Stomach (tissue), 9 donors: ENCODE results near the gene PARL. TPM values are rescaled to one million over a fixed set of nuclear protein-coding genes. Genes with fewer than 3 reads are reported as not detected.
"Not testable (repeated sequence)": the region's sequence is repeated elsewhere in the genome, so short reads cannot be mapped to it uniquely, and the experiment has no call there.

Experiments used
- DNase-seq, 2 donors: peaks; one replicate each; pipeline versions ENCODE4 v3.0.0 to v3.0.0-alpha.2; 2013 to 2019
- H3K27ac ChIP-seq, 5 donors: fragments of 200-600 bp in 4 of 5; sonication (generic) in 4 of 5; one replicate each; pipeline ENCODE4 v1.5.1; 2013 to 2019; ENCODE audit warnings: mild to moderate bottlenecking in 1 of 5, moderate library complexity in 1 of 5
- H3K27me3 ChIP-seq, 3 donors: fragments of 200-600 bp; sonication (generic); one replicate each; pipeline ENCODE4 v1.5.1; 2017 to 2019; ENCODE audit warnings: mixed run types in 1 of 3
- H3K36me3 ChIP-seq, 4 donors: fragments of 200-600 bp; sonication (generic); 1 replicate in 3 of 4; 2 replicates in 1 of 4; pipeline ENCODE4 v1.5.1; 2016 to 2019
- H3K4me1 ChIP-seq, 4 donors: fragments of 200-600 bp; sonication (generic); one replicate each; pipeline ENCODE4 v1.5.1; 2016 to 2019
- H3K4me3 ChIP-seq, 4 donors: fragments of 200-600 bp; sonication (generic) in 3 of 4; one replicate each; pipeline ENCODE4 v1.5.1; 2016 to 2019; ENCODE audit warnings: mild to moderate bottlenecking in 1 of 4
- H3K9me3 ChIP-seq, 4 donors: fragments of 200-600 bp; sonication (generic); one replicate each; pipeline ENCODE4 v1.5.1; 2016 to 2019
- EP300 ChIP-seq: sonication (generic); formaldehyde crosslinking; IDR thresholded peaks from one replicate; pipeline ENCODE4 v1.6.1; 2017; ENCODE audit warnings: antibody characterized with exemption
- POLR2A ChIP-seq, 4 donors: fragments of 450-650 bp; IDR thresholded peaks; one replicate each; pipeline ENCODE4 v1.6.1; 2016; ENCODE audit warnings: antibody characterized with exemption in 4 of 4, control low read depth in 2 of 4, mild to moderate bottlenecking in 1 of 4, moderate library complexity in 1 of 4
- POLR2AphosphoS5 ChIP-seq, 3 donors: sonication (generic); formaldehyde crosslinking; IDR thresholded peaks; one replicate each; pipeline ENCODE4 v1.6.1; 2016; ENCODE audit warnings: antibody characterized with exemption in 3 of 3
- WGBS, 5 donors: extraction: QIAGEN DNeasy Blood & Tissue Kit in 3 of 5; methylation state at CpG; one replicate each; pipeline versions ENCODE4 v1.1.5 to v1.1.7; 2013 to 2018; 5-methylcytosine and 5-hydroxymethylcytosine counted together
- intact Hi-C: fragments of 100-400 bp; cut with DNase I; formaldehyde crosslinking; loops from one replicate; pipeline ENCODE4 v1.15.1; 2023; ENCODE audit warnings: low total_unique reads
- polyA plus RNA-seq, 3 donors: library from polyadenylated mRNA; stranded (reverse); fragments of 200-250 nt; gene quantifications; one replicate each; pipeline ENCODE4 v1.2.3, GENCODE V29; 2013
- total RNA-seq, 5 donors: library from RNA; depleted of rRNA; stranded (reverse); fragments of >200 nt; gene quantifications; one replicate each; pipeline versions ENCODE4 v1.1.0 to v1.2.3, GENCODE V29; 2014 to 2016
- TF ChIP-seq, protein P1 (sequence below), 7 experiments: fragments of 450-650 bp in 4 of 7; fragments of 200-600 bp in 3 of 7; sonication (generic) in 3 of 7; IDR thresholded peaks; one replicate each; pipeline ENCODE4 v1.5.1; 2016 to 2019; ENCODE audit warnings: antibody characterized with exemption in 7 of 7, control low read depth in 2 of 7, mild to moderate bottlenecking in 1 of 7
- donor health status: healthy with polysubstance abuse.
- donor health status: Bipolar disorder and iron deficiency.
- donor health status: healthy.

The PARL gene
- total and polyA plus RNA-seq, 8 donors, result 54.3 to 116 (median 85.0) TPM

DNA sequence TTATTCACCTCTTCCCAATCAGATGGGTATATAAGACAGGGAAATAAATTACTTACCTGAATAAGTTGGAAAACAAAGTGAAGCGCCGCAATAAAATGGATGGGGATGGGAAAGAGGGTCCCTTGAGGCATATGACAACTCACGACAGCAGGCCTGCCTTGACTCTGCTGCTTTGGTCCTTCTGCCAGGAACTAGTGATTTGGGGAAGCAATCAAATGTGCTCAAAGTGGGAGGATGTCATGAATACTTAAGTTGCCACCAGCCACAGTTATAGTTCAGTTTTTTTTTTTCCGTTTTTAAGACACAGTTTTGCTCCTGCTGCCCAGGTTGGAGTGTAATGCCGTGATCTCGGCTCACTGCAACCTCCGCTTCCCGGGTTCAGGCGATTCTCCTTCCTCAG, 4.6 kb downstream of the PARL start:
- no peak overlapping the region for H3K27ac ChIP-seq
- intact Hi-C loops, result no loop called here
- no peaks in the 10 kb centered on the region for H3K9me3 ChIP-seq
- H3K27me3 ChIP-seq, result no peaks in the 10 kb centered on the region
- WGBS, 5 donors, result 89 to 96% (median 92%) methylated on average over 9 of the region's 9 CpGs
- no peak for TF ChIP-seq POLR2A (IDR thresholded peaks at IDR 0.05)
- no peak for TF ChIP-seq EP300
- TF ChIP-seq, protein P1, sequence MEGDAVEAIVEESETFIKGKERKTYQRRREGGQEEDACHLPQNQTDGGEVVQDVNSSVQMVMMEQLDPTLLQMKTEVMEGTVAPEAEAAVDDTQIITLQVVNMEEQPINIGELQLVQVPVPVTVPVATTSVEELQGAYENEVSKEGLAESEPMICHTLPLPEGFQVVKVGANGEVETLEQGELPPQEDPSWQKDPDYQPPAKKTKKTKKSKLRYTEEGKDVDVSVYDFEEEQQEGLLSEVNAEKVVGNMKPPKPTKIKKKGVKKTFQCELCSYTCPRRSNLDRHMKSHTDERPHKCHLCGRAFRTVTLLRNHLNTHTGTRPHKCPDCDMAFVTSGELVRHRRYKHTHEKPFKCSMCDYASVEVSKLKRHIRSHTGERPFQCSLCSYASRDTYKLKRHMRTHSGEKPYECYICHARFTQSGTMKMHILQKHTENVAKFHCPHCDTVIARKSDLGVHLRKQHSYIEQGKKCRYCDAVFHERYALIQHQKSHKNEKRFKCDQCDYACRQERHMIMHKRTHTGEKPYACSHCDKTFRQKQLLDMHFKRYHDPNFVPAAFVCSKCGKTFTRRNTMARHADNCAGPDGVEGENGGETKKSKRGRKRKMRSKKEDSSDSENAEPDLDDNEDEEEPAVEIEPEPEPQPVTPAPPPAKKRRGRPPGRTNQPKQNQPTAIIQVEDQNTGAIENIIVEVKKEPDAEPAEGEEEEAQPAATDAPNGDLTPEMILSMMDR (IDR thresholded peaks at IDR 0.05), result no peak
- TF ChIP-seq POLR2AphosphoS5 (IDR thresholded peaks at IDR 0.05), result no peak
- DNase-seq, result no peak
- peaks cover 13 to 77% (median 31%) of the 10 kb centered on the region in 4 donors for H3K4me1 ChIP-seq
- peaks cover 0 to 16% (median 12%) of the 10 kb centered on the region in 4 donors for H3K36me3 ChIP-seq
- no peak overlapping the region for H3K4me3 ChIP-seq

DNA sequence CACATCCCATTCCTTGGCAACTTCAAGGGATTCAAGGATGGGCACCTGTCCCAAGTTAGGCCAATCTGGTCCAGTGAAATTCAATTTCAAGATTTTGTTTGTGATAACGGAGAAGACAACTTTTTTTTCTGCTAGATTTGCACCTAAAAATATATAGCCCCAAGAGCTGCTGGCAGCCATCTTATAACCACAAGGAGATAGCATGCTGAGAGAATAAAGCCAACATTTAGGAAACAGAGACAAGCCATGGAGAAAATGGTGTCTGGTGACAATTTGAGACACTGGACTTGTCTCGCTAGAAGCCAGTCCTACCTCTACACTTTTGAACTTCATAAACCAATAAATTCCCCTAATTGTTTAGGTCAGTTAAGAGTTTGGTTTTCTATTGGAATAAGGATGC, 5.4 kb downstream of the PARL start:
- WGBS, 5 donors, result 90 to 95% (median 94%) methylated on average over 2 of the region's 2 CpGs
- Histone ChIP-seq H3K9me3 (no peaks in the 10 kb centered on the region), H3K4me3 (no peak overlapping the region), H3K27me3 (no peaks in the 10 kb centered on the region), H3K4me1 (peaks cover 13 to 83% (median 35%) of the 10 kb centered on the region in 4 donors), H3K27ac (no peak overlapping the region), H3K36me3 (peaks cover 0 to 16% (median 12%) of the 10 kb centered on the region in 4 donors)
- no peak for DNase-seq
- intact Hi-C loops, result no loop called here
- TF ChIP-seq POLR2A (IDR thresholded peaks at IDR 0.05), result no peak
- TF ChIP-seq EP300, result no peak
- TF ChIP-seq, protein P1 (IDR thresholded peaks at IDR 0.05), result no peak
- no peak for TF ChIP-seq POLR2AphosphoS5 (IDR thresholded peaks at IDR 0.05)

DNA sequence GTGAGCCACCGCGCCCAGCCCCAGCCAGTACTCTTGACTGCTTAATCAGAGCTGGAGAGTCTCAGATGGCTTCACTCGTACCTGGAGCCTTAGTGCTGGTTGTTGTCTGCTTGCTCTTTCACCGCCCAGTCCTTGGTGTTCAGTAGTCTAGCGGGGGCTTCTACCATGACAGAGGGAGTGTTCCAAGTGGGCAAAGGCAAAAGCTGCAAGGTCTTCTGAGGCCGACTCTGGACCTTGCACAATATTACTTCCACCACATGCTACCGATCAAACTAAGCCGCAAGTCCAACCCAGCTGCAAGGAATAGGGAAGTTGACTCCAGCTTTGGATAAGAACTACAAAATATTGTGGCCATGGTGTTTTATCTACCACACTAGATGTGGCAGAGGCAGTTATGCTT, 6.6 kb downstream of the PARL start:
- H3K27ac ChIP-seq, result peak overlapping the region in 1 of 5 donors; percentile 48
- intact Hi-C loops, result no loop called here

DNA sequence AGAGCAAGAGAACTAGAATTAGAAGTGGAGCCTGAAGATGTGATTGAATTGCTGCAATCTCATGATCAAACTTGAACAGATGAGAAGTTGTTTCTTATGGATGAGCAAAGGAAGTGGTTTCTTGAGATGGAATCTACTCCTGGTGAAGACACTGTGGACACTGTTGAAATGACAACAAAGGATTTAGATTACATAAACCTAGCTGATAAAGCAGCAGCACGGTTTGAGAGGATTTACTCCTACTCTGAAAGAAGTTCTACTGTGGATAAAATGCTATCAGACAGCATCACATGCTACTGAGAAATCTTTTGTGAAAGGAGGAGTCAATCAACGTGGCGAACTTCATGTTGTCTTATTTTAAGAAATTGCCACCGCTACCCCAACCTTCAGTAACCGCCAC, 7.5 kb downstream of the PARL start:
- WGBS, 5 donors, result 73 to 79% (median 77%) methylated on average over 5 of the region's 5 CpGs
- H3K9me3 ChIP-seq, DNase-seq, H3K4me3 ChIP-seq, intact Hi-C loops, H3K27me3 ChIP-seq: not testable (repeated sequence)
- Histone ChIP-seq H3K4me1 (peaks cover 9 to 80% (median 35%) of the 10 kb centered on the region in 4 donors), H3K27ac (peak overlapping the region in 1 of 5 donors; percentile 8), H3K36me3 (peaks cover 0 to 16% (median 12%) of the 10 kb centered on the region in 4 donors)

More for the DNA sequence above, 6.6 kb downstream of the PARL start:
- DNase-seq, result no peak
- 75 to 97% (median 89%) methylated on average over 6 to 8 of the region's 8 CpGs for WGBS, 5 donors
- Histone ChIP-seq H3K27me3 (no peaks in the 10 kb centered on the region), H3K4me3 (no peak overlapping the region), H3K4me1 (peaks cover 13 to 84% (median 36%) of the 10 kb centered on the region in 4 donors), H3K9me3 (no peaks in the 10 kb centered on the region), H3K36me3 (peaks cover 0 to 16% (median 12%) of the 10 kb centered on the region in 4 donors)
- TF ChIP-seq POLR2AphosphoS5 (IDR thresholded peaks at IDR 0.05) (no peak), POLR2A (IDR thresholded peaks at IDR 0.05) (no peak), EP300 (no peak)
- TF ChIP-seq, protein P1 (IDR thresholded peaks at IDR 0.05), result no peak

DNA sequence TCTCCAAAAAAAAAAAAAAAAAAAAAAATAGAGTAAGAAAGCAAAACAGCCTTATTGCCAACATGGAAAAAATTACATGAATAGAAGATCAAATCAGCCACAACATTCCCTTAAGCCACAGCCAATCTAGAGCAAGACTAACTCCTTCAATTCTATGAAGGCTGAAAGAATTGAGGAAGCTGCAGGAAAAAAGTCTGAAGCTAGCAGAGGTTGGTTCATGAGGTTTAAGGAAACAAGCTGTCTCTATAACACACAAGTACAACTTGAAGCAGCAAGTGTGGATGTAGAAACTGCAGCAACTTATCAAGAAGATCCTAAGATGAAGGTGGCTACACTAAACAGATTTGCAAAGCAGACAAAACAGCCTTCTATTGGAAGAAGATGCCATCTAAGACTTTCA, 9.3 kb downstream of the PARL start:
- Histone ChIP-seq H3K4me1 (peaks cover 9 to 83% (median 37%) of the 10 kb centered on the region in 4 donors), H3K4me3 (no peak overlapping the region), H3K27ac (no peak overlapping the region), H3K9me3 (no peaks in the 10 kb centered on the region), H3K36me3 (peaks cover 0 to 16% (median 12%) of the 10 kb centered on the region in 4 donors), H3K27me3 (no peaks in the 10 kb centered on the region)
- no peak for DNase-seq
- TF ChIP-seq EP300 (no peak), POLR2A (IDR thresholded peaks at IDR 0.05) (no peak), POLR2AphosphoS5 (IDR thresholded peaks at IDR 0.05) (no peak)
- TF ChIP-seq, protein P1 (IDR thresholded peaks at IDR 0.05), result no peak
- intact Hi-C loops, result no loop called here
